GM19324 (cell line): ENCODE data around the gene GPR32.
A peak's percentile ranks its signal among the peaks of the same experiment; 100 is the strongest.
"Not testable (repeated sequence)": the region's sequence is repeated elsewhere in the genome, so short reads cannot be mapped to it uniquely, and the experiment has no call there.

ENCODE experiments used
- ATAC-seq: cut with Tn5 transposase; IDR thresholded peaks from one replicate; pipeline ENCODE4 v1.9.1; 2021; ENCODE audit warnings: mild to moderate bottlenecking, moderate library complexity; ENCODE audit not compliant: unreplicated experiment, low FRiP score

Gene GPR32, protein sequence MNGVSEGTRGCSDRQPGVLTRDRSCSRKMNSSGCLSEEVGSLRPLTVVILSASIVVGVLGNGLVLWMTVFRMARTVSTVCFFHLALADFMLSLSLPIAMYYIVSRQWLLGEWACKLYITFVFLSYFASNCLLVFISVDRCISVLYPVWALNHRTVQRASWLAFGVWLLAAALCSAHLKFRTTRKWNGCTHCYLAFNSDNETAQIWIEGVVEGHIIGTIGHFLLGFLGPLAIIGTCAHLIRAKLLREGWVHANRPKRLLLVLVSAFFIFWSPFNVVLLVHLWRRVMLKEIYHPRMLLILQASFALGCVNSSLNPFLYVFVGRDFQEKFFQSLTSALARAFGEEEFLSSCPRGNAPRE

DNA sequence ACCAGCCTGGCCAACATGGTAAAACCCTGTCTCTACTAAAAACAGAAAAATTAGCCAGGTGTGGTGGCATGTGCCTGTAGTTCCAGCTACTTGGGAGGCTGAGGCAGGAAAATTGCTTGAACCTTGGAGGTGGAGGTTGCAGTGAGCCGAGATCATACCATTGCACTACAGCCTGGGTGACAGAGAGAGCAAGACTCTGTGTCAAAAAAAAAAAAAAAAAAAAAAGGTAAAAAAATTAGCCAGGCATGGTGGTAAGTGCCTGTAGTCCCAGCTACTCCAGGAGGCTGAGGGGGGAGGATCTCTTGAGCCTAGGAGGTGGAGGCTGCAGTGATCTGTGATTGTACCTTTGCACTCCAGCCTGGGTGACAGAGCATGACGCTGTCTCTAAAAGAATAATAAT, at the start of gene GPR32:
TSS of gene GPR32 (plus strand) at position 301 of the 400 bp plus-strand sequence. CDS start 137 bp downstream, outside the sequence.
- ATAC-seq = not testable (repeated sequence)

DNA sequence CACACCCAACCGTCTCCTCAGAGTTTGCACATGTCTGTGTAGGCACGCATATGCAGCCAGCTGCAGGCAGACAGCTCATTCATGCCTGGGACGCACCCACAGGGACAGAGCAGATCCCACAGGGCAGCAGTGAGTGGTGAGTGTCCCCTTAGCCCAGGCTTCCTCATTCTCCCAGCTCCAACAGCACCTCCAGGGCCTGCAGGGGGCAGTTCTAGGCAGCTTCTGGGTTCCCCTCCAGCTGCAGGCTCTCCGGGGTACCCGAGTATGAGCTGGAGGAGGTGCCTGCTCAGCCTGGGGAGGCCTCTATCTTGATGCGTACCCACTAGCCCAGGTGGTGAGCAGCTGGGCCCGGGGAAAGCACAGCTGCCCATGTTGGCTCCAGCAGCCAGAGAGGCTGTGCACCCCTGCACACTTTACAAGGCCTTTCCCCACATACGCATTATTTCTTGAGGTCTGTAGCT, 49.3 kb upstream of the GPR32 start:
- ATAC-seq = no peak

DNA sequence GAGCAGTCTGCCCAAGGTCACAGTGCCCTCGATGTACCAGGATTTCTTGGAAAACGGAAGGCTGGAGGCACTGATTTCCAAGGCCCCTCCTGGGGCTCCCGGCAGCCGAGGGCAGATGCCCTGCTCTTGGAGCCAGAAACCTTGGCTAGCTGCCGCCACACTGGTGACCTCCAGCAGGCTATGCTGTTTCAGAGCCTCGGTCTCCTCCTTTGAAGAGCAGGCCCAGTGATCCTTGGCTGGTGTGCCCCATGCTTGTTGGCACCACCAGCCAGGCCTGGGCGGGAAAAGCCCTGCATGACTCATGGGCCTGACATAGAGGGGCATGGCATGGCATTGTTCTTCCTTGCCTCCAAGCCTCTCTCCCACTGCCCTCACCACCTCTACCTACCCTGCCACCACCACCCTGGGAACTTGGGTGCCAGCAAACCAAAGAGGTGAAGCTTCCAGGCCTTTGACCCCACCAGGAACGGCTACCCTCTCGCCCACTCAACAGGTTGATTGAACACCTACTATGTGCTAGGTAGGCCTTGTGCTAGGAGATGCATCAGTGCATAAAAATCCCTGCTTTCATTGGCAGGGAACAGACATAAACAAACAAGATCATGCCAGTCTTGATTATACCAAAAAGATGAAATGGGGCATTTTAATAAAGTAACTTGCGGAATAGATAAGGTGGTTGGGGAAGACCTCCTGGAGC, 48.7 kb upstream of the GPR32 start:
- no peak for ATAC-seq

DNA sequence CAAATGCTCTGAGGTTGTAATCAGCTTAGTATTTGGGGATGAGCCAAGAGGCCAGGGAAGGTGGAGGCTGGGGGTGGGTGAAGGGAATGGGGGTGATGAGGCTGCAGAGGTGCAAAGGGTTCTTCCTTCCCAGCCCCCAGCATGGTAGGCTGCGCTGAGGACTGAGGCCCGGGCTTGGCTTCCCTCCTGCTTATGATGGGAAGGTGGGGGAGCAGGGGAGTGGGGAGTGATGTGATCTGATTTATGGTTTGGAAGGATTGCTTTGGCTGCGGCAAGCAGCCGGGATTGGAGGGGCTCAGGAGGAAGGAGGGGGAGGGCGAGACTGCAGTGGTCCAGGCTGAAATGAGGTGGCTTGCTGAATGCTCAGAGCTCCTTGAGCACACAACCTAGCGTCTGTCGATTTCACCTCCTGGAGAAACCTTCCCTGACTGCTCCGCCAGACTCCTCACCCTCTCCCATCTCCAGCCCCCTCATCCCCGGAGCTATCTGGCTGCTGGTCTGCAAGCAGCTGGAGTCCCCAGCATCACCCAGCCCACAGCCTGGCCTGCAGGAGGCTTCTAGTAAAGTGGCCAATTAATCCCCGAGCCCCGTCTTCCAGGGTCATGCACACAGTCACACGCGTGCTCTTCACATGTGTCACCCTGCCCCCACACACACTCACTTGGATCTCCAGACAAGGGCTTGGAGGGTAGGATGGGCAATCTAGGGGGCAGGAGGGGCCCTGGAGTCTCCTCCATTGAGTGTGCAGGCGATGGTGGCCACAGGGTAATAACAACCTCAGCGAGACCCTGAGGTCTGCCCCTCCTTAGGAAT, 47.9 kb upstream of the GPR32 start:
- ATAC-seq = no peak

DNA sequence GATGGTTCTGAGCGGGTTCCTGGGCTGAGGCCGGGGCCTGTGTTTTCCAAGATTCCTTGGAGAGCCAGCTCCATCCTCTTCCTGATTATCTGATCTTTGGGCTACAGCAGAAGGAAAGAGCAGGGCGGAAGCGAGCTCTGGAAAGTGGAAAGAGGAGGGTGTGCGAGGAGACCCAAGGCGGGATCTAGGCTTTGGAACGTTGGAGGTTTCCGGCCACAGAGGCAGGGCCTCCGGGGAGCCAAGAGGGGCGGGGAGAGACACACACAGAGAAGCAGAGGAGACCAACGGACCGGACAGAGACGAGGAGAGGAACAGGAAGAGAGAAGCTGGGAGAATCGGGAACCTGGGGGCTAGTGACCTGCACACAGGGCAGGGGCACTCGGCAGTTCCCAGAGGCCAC, 47.2 kb upstream of the GPR32 start, which contains the start of gene CLEC11A:
TSS of gene CLEC11A (plus strand) at position 296 of the 400 bp plus-strand sequence. CDS start 162 bp downstream, outside the sequence.
- no peak for ATAC-seq

DNA sequence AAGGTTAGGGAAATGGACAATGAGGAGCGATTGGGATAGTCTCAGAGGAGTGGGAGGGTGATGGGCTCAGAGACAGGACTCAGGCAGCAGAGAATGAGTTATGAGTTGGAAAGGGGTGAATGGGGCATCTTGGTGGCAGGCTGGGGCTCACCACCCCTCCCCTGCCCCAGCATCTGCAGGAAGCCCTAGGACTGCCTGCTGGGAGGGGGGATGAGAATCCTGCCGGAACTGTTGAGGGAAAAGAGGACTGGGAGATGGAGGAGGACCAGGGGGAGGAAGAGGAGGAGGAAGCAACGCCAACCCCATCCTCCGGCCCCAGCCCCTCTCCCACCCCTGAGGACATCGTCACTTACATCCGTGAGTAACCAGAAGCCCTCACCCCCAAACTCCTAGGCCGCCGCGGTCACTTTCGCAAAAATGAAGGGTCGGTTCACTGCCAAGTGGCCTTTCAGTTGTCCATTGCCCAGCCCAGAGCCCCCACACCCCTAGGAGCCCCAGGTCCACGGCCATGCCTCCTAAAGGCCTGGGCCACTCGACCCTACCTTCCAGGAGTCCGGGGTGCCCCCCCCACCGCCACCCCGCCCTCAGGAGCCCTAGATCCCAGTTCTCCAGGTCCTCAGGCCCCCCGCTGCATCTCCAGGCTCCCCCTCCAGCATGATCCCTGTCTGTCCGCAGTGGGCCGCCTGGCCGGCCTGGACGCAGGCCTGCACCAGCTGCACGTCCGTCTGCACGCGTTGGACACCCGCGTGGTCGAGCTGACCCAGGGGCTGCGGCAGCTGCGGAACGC, 46.3 kb upstream of the GPR32 start:
- no peak for ATAC-seq

DNA sequence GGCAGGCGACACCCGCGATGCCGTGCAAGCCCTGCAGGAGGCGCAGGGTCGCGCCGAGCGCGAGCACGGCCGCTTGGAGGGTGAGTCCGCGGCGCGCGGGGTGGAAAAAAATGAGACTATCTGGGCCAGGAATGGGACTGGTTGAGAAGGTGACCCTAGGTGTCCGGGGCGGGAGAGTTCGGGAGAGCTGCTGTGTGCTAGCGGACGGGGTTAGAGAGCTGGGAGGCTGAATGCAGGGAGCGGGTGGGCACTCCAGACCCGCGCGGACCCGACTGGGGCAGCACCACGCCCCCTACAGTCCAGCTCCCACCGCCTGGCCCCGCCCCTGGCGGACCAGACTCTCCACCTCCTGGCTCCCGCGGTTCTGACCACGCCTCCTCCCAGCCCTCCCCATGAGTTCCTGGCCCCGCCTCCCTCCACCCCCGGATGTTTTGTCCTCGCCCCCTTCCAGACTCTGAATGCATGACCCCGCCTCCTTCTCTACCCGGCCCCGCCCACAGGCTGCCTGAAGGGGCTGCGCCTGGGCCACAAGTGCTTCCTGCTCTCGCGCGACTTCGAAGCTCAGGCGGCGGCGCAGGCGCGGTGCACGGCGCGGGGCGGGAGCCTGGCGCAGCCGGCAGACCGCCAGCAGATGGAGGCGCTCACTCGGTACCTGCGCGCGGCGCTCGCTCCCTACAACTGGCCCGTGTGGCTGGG, 45.6 kb upstream of the GPR32 start:
- ATAC-seq = peak; percentile 77

DNA sequence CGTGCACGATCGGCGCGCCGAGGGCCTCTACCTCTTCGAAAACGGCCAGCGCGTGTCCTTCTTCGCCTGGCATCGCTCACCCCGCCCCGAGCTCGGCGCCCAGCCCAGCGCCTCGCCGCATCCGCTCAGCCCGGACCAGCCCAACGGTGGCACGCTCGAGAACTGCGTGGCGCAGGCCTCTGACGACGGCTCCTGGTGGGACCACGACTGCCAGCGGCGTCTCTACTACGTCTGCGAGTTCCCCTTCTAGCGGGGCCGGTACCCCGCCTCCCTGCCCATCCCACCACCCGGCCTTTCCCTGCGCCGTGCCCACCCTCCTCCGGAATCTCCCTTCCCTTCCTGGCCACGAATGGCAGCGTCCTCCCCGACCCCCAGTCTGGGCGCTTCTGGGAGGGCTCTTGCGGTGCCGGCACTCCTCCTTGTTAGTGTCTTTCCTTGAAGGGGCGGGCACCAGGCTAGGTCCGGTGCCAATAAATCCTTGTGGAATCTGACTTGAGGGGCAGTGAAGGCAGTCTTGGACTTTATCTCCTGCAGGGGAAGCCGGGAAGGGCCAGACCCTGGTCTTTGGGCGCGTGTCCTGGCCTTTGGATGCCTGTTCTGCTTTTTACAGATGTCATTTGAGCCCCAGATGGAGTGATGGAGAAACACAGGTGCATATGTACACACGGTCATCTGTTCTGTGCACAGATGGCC, 44.9 kb upstream of the GPR32 start:
- no peak for ATAC-seq

DNA sequence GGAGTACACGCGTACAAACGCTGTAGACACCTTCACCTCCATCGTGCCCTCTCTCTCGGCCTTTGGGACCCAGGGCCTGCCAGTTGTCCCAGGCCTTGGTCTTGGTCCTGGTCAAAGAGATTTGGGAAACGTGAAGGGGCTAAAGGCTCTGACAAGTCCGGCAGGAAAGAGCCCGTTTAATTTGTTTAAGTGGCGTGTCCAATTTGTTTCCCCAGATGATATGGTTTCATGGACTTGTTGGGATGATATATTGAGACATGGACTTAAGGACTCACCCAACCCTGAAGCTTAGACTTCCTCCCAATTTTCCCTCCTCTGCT, 44.4 kb upstream of the GPR32 start:
- no peak for ATAC-seq

DNA sequence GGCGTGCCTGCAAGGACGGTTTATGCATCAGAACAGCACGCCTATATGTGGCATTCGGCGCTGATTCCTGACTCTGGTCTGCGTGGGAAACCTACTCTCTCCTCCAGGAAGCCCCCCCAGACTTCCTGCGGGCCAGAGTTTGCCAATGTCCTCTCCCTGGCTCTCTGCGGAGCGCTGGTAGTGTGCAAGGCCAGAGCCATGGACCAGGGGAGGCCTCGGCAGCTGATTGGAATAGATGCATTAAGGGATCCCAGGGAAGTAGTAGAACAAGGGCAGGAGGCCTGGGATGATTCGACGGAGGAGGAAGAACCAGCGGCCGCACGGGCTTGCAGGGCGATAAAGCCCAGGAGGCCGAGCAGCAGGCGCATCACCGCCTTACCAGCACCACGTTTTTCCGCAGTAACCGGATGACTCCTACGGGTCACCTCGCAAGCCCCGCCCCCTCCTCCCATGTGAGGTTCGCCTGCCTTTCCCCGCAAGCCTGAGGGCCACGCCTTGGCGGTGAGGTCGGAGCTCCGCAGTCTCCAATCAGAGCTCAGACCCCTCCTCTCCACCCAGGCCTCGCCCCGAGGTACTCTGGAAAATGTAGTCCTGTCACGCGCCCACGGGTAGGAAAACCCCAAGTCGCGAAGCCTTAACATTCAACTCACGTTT, 42.1 kb upstream of the GPR32 start:
- ATAC-seq = no peak

DNA sequence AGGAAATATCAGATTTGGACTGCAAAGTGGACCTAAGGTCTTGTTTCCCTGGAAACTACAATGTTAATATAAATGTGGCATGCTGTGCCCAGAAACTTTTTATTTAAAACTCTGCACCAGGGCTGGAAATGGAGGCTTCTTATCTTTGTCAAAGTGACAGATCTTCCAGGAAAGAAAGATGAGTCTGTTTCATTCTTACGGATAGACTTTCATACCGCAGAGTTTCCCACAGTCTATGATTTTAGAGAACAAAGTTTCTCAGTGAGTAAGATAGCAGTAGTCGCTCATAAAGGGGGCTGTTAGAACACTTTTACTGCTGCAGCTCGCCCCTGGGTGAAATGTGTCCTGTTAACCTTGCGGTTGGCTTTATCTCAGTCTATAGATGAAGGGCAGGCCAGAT, 40.4 kb upstream of the GPR32 start:
- ATAC-seq = no peak

DNA sequence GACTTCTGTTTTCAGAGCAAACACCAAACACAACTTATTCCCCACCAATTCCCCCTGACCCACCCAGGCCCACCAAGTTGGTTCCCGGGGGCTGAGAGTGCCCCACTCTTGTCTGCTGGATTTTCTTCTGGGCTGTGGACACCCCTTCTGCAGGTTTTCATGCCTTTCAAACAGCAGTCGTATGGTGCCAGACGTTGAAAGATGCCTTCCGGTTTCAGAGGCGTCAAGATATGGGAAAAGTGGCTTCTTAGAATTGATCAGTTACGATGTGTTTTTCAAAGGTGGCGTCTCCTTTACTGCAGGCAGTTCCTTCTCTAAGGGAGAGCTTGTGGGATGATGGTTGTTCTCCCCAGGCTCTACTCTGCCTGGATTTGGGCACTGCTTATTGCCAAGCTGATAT, 34.4 kb upstream of the GPR32 start:
- ATAC-seq = no peak

DNA sequence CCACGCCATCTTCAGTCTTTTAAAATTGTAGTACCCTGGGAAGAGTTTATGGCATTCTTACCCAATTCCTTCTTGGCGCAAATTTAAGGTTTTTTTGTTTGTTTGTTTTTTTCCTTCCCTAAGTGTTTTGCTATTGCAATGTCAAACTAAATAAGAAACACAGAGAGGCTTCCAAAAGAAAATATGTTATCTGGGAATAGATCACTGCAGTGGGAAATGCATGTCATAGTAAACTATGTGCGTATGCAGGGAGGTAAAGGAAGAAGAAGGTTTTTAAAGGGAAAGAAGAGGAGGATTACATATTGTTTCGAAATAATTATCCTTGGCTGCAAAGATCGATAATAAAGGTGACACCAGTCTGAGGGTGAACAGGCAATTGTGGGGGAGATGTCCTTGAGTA, 33.9 kb upstream of the GPR32 start:
- ATAC-seq = no peak

DNA sequence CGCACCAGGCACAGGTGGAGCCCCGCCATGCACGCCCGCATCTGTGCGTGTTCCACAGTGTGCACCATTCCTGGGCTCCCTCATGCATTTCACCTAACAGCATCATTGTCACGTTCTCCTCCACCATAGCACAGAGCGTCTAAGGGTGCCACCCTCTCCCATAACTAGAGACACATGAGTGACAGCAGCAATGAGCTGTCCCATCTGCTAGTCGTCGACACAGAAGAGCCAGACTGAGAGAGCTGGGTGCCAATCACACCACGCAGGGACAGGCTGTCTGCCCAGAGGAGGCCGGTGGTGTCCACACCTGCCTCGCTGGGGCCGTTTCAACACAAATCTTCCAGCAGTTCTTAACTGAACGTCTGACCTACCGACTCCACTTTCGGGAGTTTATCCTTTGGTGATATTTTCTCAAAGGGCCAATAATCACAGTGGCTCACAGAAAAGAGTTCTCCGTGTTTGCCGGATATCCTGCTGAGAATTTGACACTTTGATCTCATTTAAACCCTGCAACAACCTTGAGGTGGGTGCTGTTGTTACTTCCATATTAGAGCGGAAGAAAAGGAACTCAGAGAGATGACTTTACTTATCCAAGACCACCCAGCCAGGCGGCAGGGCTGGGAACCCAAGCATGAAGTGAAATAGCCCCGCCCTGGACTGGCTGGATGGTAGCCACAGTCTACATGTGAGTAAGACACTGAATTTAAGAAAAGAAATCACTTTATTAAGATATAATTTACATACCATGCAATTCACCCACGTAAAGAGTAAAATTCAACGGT, 30.9 kb upstream of the GPR32 start:
- ATAC-seq = no peak

DNA sequence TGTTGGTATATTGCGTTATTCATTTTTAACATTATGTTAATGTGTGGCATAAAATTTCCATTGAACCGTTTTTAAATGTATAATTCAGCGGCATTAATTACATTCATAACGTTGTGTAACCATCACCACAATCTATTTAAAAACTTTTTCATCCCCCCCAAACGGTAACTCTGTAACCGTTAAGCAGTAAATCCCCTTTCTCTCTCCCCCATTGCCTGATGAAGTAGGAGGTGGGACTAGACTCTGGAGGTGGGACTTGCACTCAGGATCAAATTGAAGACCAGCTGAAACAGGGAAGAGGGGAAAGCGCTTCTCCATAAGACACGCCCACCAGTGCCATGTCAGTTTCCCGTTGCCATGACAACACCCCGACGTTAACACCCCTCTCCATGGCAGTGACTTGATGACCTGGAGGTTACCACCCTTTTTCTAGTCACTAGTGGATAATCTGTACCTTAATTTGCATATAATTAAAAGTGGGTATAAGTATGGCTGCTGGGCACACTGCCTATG, 30.3 kb upstream of the GPR32 start:
- ATAC-seq = no peak

DNA sequence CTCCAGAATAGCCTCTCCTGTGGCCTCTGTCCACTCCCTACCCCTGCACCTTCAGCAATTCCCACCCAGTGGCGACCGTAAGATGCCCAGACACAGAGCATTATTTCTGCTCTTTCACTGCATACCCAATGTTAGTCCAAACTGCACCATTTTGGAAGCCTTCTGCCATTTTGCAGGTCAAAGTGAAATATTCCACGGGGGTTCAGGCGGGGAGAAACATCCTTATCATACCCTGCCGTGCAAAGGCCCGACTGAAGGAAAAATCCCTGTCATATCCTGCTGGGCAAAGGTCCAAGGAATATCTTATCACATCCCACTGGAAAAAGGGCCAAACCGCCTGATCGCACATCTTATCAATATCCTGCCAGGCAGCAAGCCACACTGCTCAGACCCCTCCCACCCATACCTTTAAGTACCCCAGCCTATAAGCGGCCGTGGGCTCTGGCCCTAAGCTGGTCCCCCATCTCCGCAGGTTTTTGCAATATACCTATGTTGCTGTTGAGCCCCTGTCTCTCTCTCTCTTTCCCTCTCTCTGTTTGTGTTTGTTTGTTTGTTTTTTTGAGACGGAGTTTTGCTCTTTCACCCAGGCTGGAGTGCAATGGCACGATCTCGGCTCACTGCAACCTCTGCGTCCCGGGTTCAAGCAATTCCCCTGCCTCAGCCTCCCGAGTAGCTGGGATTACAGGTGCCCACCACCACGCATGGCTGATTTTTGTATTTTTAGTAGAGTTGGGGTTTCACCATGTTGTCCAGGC, 28.9 kb upstream of the GPR32 start:
- ATAC-seq = no peak

DNA sequence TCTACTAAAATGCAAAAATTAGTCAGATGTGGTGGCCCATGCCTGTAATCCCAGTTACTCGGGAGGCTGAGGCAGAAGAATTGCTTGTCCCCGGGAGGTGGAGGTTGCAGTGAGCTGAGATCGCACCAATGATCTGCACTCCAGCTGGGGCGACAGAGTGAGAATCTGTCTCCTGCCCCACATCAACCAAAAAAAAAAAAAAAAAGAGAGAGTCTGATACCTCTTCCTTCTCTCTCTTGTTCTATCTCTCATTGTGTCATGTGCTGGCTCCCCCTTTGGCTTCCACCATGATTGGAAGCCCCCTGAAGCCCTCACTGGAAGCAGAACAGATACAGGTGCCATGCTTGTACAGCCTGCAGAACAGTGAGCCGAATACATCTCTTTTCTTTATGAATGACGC, 26.7 kb upstream of the GPR32 start:
- ATAC-seq = no peak
